CD4-positive, alpha-beta T cell (primary cell): Measurements from ENCODE around the gene GPR142. TPM values are rescaled to one million over a fixed set of nuclear protein-coding genes. Genes with fewer than 3 reads are reported as not detected.

Experiments
- ATAC-seq: fragments of 200-7000 bp; cut with Tn5 transposase; one replicate; pipeline ENCODE4 v1.10.0; 2022; ENCODE audit warnings: mild to moderate bottlenecking; ENCODE audit not compliant: poor library complexity
- CTCF ChIA-PET: fragments of 350-600 bp; sonication (Branson Sonifier 250); formaldehyde crosslinking; loops from one replicate; lab custom pipeline; 2021; ENCODE audit warnings: antibody characterized with exemption, inconsistent platforms; lab: Charles Lee
- POLR2A ChIA-PET: fragments of 350-600 bp; sonication (Branson Sonifier 250); formaldehyde crosslinking; loops from one replicate; lab custom pipeline; 2021; ENCODE audit warnings: antibody characterized with exemption, inconsistent platforms; lab: Charles Lee
- DNase-seq, 14 experiments: peaks; one replicate each; pipeline ENCODE4 v3.0.0-alpha.2; 2013 to 2020; ENCODE audit warnings: mixed read lengths in 2 of 14
- H3K27ac ChIP-seq, 2 donors: one replicate each; pipeline versions ENCODE4 v1.5.1 to v1.7.0; 2013; ENCODE audit warnings: low read length in 2 of 2, low read depth in 1 of 2, mild to moderate bottlenecking in 1 of 2
- H3K27me3 ChIP-seq, 2 experiments: 1 replicate in 1 of 2; 2 replicates in 1 of 2; pipeline versions ENCODE4 v1.6.1 to v1.7.0; 2013; ENCODE audit warnings: low read length in 2 of 2, control low read depth in 1 of 2, mild to moderate bottlenecking in 1 of 2, moderate library complexity in 1 of 2; ENCODE audit not compliant: insufficient read depth in 2 of 2, control insufficient read depth in 1 of 2
- H3K36me3 ChIP-seq: one replicate; pipeline ENCODE4 v1.6.1; 2013; ENCODE audit warnings: low read length, control low read depth; ENCODE audit not compliant: insufficient read depth
- H3K4me1 ChIP-seq: one replicate; pipeline ENCODE4 v1.6.1; 2013; ENCODE audit warnings: low read length, control low read depth; ENCODE audit not compliant: insufficient read depth
- H3K4me3 ChIP-seq: one replicate; pipeline ENCODE4 v1.5.1; 2013; ENCODE audit warnings: mild to moderate bottlenecking, low read length, moderate library complexity
- H3K9me3 ChIP-seq, 2 experiments: 1 replicate in 1 of 2; 2 replicates in 1 of 2; pipeline versions ENCODE4 v1.6.1 to v1.7.0; 2013; ENCODE audit warnings: low read length in 2 of 2, mild to moderate bottlenecking in 2 of 2, control low read depth in 1 of 2, moderate library complexity in 1 of 2; ENCODE audit not compliant: control insufficient read depth in 1 of 2, insufficient read depth in 1 of 2
- H3K27ac Mint-ChIP-seq: one replicate; pipeline ENCODE4 v1.8.0; 2020; ENCODE audit warnings: mixed read lengths
- H3K27me3 Mint-ChIP-seq: one replicate; pipeline ENCODE4 v1.8.0; 2021; ENCODE audit warnings: mixed read lengths
- H3K36me3 Mint-ChIP-seq: one replicate; pipeline ENCODE4 v1.8.0; 2021; ENCODE audit warnings: low read depth, mixed read lengths
- H3K4me1 Mint-ChIP-seq: one replicate; pipeline ENCODE4 v1.8.0; 2021; ENCODE audit warnings: low read depth, mixed read lengths
- H3K4me3 Mint-ChIP-seq: one replicate; pipeline ENCODE4 v1.8.0; 2020; ENCODE audit warnings: mild to moderate bottlenecking, mixed read lengths
- H3K9me3 Mint-ChIP-seq: one replicate; pipeline ENCODE4 v1.8.0; 2020; ENCODE audit warnings: mixed read lengths
- CTCF ChIP-seq: fragments of 200-600 bp; IDR thresholded peaks from one replicate; pipeline ENCODE4 v1.8.0; 2022; ENCODE audit warnings: antibody characterized with exemption, mild to moderate bottlenecking
- intact Hi-C, 2 experiments: fragments of 100-400 bp; cut with DNase I in 1 of 2; cut with micrococcal nuclease in 1 of 2; formaldehyde crosslinking; loops; one replicate each; pipeline versions ENCODE4 v1.15.1 to v1.9.0; 2023 to 2025; cut with DNase I, micrococcal nuclease
- total RNA-seq, 174 experiments: library from RNA in 2 of 174; stranded (reverse) in 2 of 174; gene quantifications; one replicate each; pipeline ENCODE4 v1.2.3 and lab custom pipeline; 2021 to 2026

Gene GPR142
- total RNA-seq, 2 experiments from 2014 or later, result not detected

- intact Hi-C loops, result no loop called here
- Histone ChIP-seq H3K4me3 (no peak overlapping the region), H3K4me1 (peaks cover 30% of the 10 kb centered on the region), H3K27ac (no peak overlapping the region), H3K27me3 (peaks cover 70 to 78% of the 10 kb centered on the region in 2 experiments), H3K36me3 (no peaks in the 10 kb centered on the region), H3K9me3 (peaks cover 0 to 24% of the 10 kb centered on the region in 2 experiments)
- H3K27ac Mint-ChIP-seq, result no peak overlapping the region
- peaks cover 4% of the 10 kb centered on the region for H3K4me1 Mint-ChIP-seq
- peaks cover 70% of the 10 kb centered on the region for H3K27me3 Mint-ChIP-seq
- H3K9me3 Mint-ChIP-seq, result no peaks in the 10 kb centered on the region
- H3K4me3 Mint-ChIP-seq, result no peak overlapping the region
- H3K36me3 Mint-ChIP-seq, result no peaks in the 10 kb centered on the region
- POLR2A ChIA-PET, result interaction anchor here (0.9 kb wide), 1 partner anchor 144 kb away, joined by 3 read pairs; the partner anchor contains the start of gene TTYH2
- CTCF ChIA-PET, result interaction anchor here (1.5 kb wide), 1 partner anchor 11 kb away, joined by 6 read pairs; the partner anchor contains the start of gene GPR142
- peak in 4 of 14 experiments; percentile 8 to 48 (median 36) for DNase-seq
- ATAC-seq, result peak; percentile 55
- TF ChIP-seq CTCF, result no peak
These were observed 10.4 kb upstream of the GPR142 start for GRCh38 chr17:74356646-74357465.

- intact Hi-C loops, result no loop called here
- Histone ChIP-seq H3K27ac (no peak overlapping the region), H3K4me1 (peaks cover 24% of the 10 kb centered on the region), H3K36me3 (no peaks in the 10 kb centered on the region), H3K27me3 (peaks cover 66 to 77% of the 10 kb centered on the region in 2 experiments), H3K9me3 (peaks cover 0 to 20% of the 10 kb centered on the region in 2 experiments), H3K4me3 (no peak overlapping the region)
- no peak overlapping the region for H3K27ac Mint-ChIP-seq
- no peaks in the 10 kb centered on the region for H3K36me3 Mint-ChIP-seq
- DNase-seq (no peak), ATAC-seq (no peak)
- peaks cover 4% of the 10 kb centered on the region for H3K4me1 Mint-ChIP-seq
- H3K27me3 Mint-ChIP-seq, result peaks cover 69% of the 10 kb centered on the region
- no peak overlapping the region for H3K4me3 Mint-ChIP-seq
- ChIA-PET CTCF (interaction anchor here (0.8 to 1.5 kb wide), 2 partner anchors 10 to 11 kb away, joined by 3 to 6 read pairs; partner anchors contain the start of gene GPR142), POLR2A (no interaction called here)
- TF ChIP-seq CTCF, result no peak
- H3K9me3 Mint-ChIP-seq, result no peaks in the 10 kb centered on the region
These were observed 9.9 kb upstream of the GPR142 start for GRCh38 chr17:74357466-74357809.

GRCh38 chr17:74358697-74359096 lies 8.6 kb upstream of the GPR142 start:
- H3K9me3 ChIP-seq, result peaks cover 0 to 20% of the 10 kb centered on the region in 2 experiments
- peaks cover 58% of the 10 kb centered on the region for H3K27me3 Mint-ChIP-seq
- DNase-seq (no peak), ATAC-seq (no peak)
- no peak overlapping the region for H3K4me3 Mint-ChIP-seq
- H3K36me3 Mint-ChIP-seq, result no peaks in the 10 kb centered on the region
- ChIA-PET CTCF (no interaction called here), POLR2A (no interaction called here)
- no peaks in the 10 kb centered on the region for H3K9me3 Mint-ChIP-seq
- peaks cover 23% of the 10 kb centered on the region for H3K4me1 ChIP-seq
- intact Hi-C loops, result no loop called here
- no peaks in the 10 kb centered on the region for H3K36me3 ChIP-seq
- peaks cover 55 to 64% of the 10 kb centered on the region in 2 experiments for H3K27me3 ChIP-seq
- H3K4me1 Mint-ChIP-seq, result peaks cover 4% of the 10 kb centered on the region
- no peak for TF ChIP-seq CTCF
- H3K27ac ChIP-seq, result no peak overlapping the region
- H3K4me3 ChIP-seq, result no peak overlapping the region
- H3K27ac Mint-ChIP-seq, result no peak overlapping the region
